IPS-20b (cell line): ENCODE data around the gene CYP27B1.
"Not testable (repeated sequence)": the region's sequence is repeated elsewhere in the genome, so short reads cannot be mapped to it uniquely, and the experiment has no call there.

Experiments
- H3K27ac ChIP-seq: one replicate; pipeline ENCODE4 v1.5.1; 2013; ENCODE audit warnings: low read length
- H3K27me3 ChIP-seq: 2 replicates; pipeline ENCODE4 v1.6.1; 2013; ENCODE audit warnings: mild to moderate bottlenecking, low read length, inconsistent platforms; ENCODE audit not compliant: insufficient read depth
- H3K36me3 ChIP-seq: 2 replicates; pipeline ENCODE4 v1.6.1; 2013; ENCODE audit warnings: low read depth, mild to moderate bottlenecking, inconsistent platforms, low read length, moderate library complexity; ENCODE audit not compliant: insufficient read depth
- H3K4me1 ChIP-seq: 2 replicates; pipeline ENCODE4 v1.6.1; 2013; ENCODE audit warnings: mild to moderate bottlenecking, control low read depth, inconsistent platforms, low read length, moderate library complexity; ENCODE audit not compliant: insufficient read depth
- H3K4me3 ChIP-seq: 2 replicates; pipeline ENCODE4 v1.5.1; 2013; ENCODE audit warnings: mild to moderate bottlenecking, low read length, inconsistent platforms
- H3K9ac ChIP-seq: 2 replicates; pipeline ENCODE4 v1.6.1; 2013; ENCODE audit warnings: low read depth, mild to moderate bottlenecking, inconsistent platforms, low read length, moderate library complexity
- H3K9me3 ChIP-seq: 2 replicates; pipeline ENCODE4 v1.6.1; 2013; ENCODE audit warnings: mild to moderate bottlenecking, low read depth, low read length, inconsistent platforms; ENCODE audit not compliant: insufficient read depth

Gene CYP27B1

DNA sequence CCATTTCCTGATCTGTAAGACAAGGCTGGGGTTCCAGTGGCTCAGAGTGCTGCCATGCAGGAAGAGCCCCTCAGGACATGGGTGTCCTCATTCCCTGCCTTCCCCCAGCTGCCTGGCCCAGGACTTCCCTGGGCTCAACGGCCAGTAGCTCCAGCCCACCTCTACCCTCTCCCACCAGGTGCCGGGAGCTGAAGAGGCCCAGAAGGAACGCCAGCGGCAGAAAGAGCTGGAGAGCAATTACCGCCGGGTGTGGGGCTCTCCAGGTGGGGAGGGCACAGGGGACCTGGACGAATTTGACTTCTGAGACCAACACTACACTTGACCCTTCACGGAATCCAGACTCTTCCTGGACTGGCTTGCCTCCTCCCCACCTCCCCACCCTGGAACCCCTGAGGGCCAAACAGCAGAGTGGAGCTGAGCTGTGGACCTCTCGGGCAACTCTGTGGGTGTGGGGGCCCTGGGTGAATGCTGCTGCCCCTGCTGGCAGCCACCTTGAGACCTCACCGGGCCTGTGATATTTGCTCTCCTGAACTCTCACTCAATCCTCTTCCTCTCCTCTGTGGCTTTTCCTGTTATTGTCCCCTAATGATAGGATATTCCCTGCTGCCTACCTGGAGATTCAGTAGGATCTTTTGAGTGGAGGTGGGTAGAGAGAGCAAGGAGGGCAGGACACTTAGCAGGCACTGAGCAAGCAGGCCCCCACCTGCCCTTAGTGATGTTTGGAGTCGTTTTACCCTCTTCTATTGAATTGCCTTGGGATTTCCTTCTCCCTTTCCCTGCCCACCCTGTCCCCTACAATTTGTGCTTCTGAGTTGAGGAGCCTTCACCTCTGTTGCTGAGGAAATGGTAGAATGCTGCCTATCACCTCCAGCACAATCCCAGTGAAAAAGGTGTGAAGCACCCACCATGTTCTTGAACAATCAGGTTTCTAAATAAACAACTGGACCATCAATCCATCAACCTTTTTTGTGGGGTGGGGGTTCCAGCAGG, 46.0 kb downstream of the CYP27B1 start:
- Histone ChIP-seq H3K27ac (no peak overlapping the region), H3K4me1 (no peaks in the 10 kb centered on the region), H3K4me3 (no peak overlapping the region), H3K9ac (no peak overlapping the region), H3K36me3 (peaks cover 18% of the 10 kb centered on the region), H3K9me3 (no peaks in the 10 kb centered on the region), H3K27me3 (peaks cover 32% of the 10 kb centered on the region)

DNA sequence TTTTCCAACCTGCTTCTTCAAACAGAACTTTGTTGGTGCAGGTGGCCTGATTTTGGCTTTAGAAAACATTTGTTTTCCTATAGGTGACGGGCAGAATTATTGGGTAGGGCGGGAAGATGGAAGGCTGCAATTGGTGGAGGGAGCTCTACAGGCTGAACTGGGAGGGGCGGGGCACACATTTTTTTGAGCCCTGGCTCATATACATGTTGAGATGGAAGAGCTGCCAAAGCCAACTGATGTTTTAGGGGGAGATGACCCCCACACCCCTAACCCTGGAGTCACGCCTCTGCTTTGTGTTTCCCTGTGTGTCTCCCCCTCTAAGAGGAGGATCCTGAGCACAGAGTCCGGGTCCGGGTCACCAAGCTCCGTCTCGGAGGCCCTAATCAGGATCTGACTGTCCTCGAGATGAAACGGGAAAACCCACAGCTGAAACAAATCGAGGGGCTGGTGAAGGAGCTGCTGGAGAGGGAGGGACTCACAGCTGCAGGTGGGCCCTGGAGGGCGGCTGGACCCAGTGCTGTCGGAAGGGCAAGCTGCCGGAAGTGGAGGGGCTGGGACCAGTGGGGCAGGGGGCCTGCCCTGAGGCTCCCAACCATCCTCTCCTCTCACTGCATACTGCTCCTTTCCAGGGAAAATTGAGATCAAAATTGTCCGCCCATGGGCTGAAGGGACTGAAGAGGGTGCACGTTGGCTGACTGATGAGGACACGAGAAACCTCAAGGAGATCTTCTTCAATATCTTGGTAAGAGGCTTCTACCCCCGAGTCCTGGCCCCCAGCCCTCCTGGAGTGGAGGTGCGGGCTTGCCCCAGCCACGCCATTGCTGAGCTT, 46.9 kb downstream of the CYP27B1 start:
- Histone ChIP-seq H3K9ac (no peak overlapping the region), H3K4me1 (no peaks in the 10 kb centered on the region), H3K4me3 (no peak overlapping the region), H3K9me3 (no peaks in the 10 kb centered on the region), H3K27ac (no peak overlapping the region), H3K36me3 (peaks cover 18% of the 10 kb centered on the region), H3K27me3 (peaks cover 24% of the 10 kb centered on the region)

DNA sequence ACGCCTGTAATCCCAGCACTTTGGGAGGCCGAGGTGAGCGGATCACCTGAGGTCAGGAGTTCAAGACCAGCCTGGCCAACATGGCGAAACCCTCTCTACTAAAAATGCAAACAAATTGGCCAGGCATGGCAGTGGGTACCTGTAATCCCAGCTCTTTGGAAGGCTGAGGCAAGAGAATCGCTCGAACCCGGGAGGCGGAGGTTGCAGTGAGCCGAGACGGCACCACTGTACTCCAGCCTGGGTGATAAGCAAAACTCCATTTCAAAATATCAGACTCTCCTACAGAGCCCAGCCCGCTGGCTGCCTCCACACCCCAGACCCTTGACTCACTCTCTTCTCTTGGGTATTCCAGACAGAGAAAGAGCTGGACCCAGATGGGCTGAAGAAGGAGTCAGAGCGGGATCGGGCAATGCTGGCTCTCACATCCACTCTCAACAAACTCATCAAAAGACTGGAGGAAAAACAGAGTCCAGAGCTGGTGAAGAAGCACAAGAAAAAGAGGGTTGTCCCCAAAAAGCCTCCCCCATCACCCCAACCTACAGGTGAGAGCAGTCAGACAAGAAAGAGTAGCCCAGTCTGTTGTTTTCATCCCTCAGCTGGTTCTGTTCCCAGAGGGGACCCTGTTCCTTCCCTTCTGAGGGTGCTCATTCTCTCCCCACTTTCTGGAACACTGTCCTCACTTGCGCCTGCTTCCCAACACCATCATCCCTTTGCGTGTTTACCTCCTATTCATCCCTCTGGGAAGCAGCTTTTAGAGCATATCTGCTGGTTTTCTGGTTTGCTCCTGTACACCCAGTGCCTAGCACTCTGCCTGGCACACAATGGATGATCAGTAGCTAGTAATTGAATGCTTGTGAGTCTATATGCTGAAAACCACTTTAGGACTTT, 48.0 kb downstream of the CYP27B1 start:
- Histone ChIP-seq H3K27ac (no peak overlapping the region), H3K36me3 (peaks cover 18% of the 10 kb centered on the region), H3K4me1 (no peaks in the 10 kb centered on the region), H3K4me3 (no peak overlapping the region), H3K9ac (no peak overlapping the region), H3K9me3 (no peaks in the 10 kb centered on the region), H3K27me3 (peaks cover 13% of the 10 kb centered on the region)

DNA sequence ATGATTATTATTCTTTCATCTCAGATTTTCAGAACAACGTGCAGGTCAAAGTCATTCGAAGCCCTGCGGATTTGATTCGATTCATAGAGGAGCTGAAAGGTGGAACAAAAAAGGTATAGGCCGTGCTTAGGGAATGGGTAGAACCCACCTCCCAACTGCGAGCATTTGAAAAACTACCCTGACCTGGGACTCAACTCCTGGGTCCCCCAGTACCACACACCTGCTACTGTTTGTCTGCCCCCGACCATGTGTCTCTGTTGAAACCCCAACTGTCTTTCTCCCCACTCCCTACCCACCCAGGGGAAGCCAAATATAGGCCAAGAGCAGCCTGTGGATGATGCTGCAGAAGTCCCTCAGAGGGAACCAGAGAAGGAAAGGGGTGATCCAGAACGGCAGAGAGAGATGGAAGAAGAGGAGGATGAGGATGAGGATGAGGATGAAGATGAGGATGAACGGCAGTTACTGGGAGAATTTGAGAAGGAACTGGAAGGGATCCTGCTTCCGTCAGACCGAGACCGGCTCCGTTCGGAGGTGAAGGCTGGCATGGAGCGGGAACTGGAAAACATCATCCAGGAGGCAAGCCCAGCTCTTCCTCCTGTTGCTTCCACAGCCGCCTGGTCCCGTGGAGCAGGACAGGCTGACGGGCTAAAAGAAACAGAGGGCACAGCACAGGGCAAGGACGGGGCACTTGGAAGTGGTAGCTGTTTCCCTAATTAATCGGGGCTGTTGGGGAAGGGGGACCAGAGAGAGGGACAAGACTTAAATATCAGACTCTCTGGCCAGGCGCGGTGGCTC, 48.8 kb downstream of the CYP27B1 start:
- no peaks in the 10 kb centered on the region for H3K9me3 ChIP-seq
- H3K4me1 ChIP-seq = no peaks in the 10 kb centered on the region
- peaks cover 4% of the 10 kb centered on the region for H3K27me3 ChIP-seq
- no peak overlapping the region for H3K4me3 ChIP-seq
- peaks cover 18% of the 10 kb centered on the region for H3K36me3 ChIP-seq
- no peak overlapping the region for H3K27ac ChIP-seq
- H3K9ac ChIP-seq = no peak overlapping the region

DNA sequence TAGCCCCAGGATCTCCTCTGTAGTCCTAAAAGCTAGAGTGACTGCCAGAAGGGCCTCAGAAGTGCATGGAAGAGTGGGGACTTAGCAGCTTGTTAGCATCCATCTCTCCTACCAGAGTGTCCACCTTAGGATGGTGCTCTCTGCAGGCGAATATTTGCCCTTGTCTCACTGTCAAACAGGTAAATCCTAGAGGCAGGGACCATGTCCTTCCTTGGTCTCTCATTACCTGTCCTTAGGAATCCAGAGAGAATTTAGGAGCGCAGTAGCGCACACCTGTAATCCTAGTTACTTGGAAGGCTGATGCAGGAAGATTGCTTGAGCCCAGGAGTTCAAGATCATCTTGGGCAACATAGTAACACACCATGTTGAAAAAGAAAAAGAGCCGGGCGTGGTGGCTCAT, 49.7 kb downstream of the CYP27B1 start:
- H3K4me1 ChIP-seq = no peaks in the 10 kb centered on the region
- H3K36me3 ChIP-seq = peaks cover 18% of the 10 kb centered on the region
- no peak overlapping the region for H3K27ac ChIP-seq
- H3K9ac ChIP-seq = no peak overlapping the region
- no peak overlapping the region for H3K4me3 ChIP-seq
- H3K27me3 ChIP-seq = no peaks in the 10 kb centered on the region
- H3K9me3 ChIP-seq = no peaks in the 10 kb centered on the region

DNA sequence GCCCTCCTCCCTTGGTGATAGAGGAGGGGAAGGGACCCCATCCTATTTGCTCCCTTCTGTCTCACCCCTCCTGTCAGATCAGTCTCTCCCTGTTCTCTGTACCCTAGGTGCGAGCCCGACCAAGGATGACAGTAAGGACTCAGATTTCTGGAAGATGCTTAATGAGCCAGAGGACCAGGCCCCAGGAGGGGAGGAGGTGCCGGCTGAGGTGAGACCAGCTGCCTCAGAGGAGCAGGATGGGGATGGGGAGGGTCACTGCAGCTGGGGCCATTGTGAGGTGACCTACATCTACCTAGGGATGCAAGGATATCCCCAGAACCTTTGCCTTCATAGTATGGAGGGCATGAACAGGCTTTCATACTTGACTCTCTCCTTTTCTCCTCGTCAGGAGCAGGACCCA, 50.6 kb downstream of the CYP27B1 start:
- no peaks in the 10 kb centered on the region for H3K9me3 ChIP-seq
- no peak overlapping the region for H3K27ac ChIP-seq
- H3K27me3 ChIP-seq = no peaks in the 10 kb centered on the region
- H3K36me3 ChIP-seq = peaks cover 18% of the 10 kb centered on the region
- no peaks in the 10 kb centered on the region for H3K4me1 ChIP-seq
- H3K9ac ChIP-seq = no peak overlapping the region
- no peak overlapping the region for H3K4me3 ChIP-seq

DNA sequence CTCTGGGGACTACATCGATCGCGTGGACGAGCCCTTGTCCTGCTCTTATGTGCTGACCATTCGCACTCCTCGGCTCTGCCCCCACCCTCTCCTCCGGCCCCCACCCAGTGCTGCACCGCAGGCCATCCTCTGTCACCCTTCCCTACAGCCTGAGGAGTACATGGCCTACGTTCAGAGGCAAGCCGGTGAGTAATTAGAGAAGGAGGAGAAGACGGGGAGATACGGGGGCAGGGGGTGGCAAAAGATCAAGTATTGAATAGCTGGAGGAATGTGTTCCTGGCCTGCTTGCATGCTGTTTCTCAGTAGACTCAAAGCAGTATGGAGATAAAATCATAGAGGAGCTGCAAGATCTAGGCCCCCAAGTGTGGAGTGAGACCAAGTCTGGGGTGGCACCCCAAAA, 51.1 kb downstream of the CYP27B1 start:
- H3K4me3 ChIP-seq = no peak overlapping the region
- H3K9me3 ChIP-seq = no peaks in the 10 kb centered on the region
- H3K27me3 ChIP-seq = no peaks in the 10 kb centered on the region
- H3K27ac ChIP-seq = no peak overlapping the region
- peaks cover 18% of the 10 kb centered on the region for H3K36me3 ChIP-seq
- H3K9ac ChIP-seq = no peak overlapping the region
- no peaks in the 10 kb centered on the region for H3K4me1 ChIP-seq

DNA sequence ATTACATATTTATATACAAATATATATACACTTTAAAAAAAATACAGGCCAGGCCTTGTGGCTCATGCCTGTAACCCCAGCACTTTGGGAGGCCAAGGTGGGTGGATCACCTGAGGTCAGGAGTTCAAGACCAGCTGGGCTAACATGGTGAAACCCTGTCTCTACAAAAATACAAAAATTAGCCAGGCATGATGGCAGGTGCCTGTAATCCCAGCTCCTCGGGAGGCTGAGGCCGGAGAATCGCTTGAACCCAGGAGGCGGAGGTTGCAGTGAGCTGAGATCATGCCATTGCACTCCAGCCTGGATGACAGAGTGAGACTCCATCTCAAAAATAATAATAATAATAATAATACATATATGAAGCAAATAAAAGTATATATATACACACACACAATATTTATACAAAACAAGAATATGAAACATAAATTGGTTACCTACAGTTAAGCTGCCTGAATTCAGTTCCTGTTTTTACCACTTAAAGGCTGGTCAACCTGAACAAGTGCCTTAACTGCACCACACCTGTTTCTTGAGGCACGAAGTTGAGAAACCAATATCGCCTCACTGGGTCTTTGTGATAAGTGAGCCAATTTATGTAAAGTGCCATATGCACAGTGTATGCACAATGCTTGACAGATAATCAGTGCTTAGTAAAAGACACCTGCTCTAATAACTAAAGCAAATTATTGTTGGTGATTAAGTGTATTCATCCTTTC, 51.7 kb downstream of the CYP27B1 start:
- peaks cover 18% of the 10 kb centered on the region for H3K36me3 ChIP-seq
- not testable (repeated sequence) for H3K9ac ChIP-seq

DNA sequence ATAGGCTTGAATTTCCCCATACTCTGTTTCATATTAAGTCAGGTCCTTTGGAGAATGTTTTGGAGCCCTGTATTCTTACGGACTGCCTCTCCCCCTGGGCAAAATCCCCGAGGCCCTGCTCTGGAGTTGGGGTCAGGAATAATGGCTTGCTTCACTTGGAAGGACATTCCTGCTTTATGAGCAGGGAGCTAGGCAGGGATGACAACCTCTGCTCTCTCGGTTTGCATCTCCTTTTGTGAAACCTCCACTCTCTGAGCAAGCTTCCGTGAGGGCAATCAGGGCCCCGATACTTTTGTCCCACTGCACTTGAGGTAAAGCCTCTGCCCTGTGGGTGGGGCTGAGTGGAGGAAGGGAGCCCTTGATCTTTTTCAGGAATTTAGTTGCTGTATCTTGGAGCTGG, 53.7 kb downstream of the CYP27B1 start:
- Histone ChIP-seq H3K4me3 (no peak overlapping the region), H3K27ac (no peak overlapping the region), H3K4me1 (no peaks in the 10 kb centered on the region), H3K9me3 (no peaks in the 10 kb centered on the region), H3K9ac (no peak overlapping the region), H3K36me3 (peaks cover 5% of the 10 kb centered on the region), H3K27me3 (no peaks in the 10 kb centered on the region)

More for the DNA sequence above, 51.7 kb downstream of the CYP27B1 start:
- H3K4me3 ChIP-seq, H3K4me1 ChIP-seq, H3K9me3 ChIP-seq, H3K27me3 ChIP-seq, H3K27ac ChIP-seq: not testable (repeated sequence)

DNA sequence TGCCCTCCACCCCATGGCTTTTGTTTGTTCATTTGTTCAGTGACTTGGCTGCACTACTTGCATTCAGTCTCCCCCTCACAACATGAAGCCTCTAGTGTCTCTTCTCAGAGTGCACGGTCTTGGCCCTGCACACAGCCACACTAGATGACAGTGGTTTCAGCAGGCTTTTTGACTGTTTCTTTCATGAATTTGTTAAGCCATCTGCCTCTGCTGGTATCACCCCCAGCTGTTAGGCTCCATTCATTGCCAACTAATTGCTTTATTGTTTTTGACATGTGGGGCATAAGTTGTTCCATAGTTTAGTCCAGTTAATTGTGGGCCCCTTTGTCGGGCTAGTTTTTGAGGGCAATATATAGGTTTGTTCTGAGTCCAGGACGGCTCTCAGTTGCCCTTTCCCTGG, 54.2 kb downstream of the CYP27B1 start:
- Histone ChIP-seq H3K36me3 (peaks cover under 1% of the 10 kb centered on the region; the same call in 1 of the 2 replicates), H3K27ac (no peak overlapping the region), H3K4me3 (no peak overlapping the region), H3K4me1 (no peaks in the 10 kb centered on the region), H3K9ac (no peak overlapping the region), H3K27me3 (no peaks in the 10 kb centered on the region), H3K9me3 (no peaks in the 10 kb centered on the region)
